AG10803 (cell line): Measurements from ENCODE around the gene ASNS.

Source experiments
- DNase-seq: peaks from one replicate; pipeline ENCODE4 v3.0.0; 2010; ENCODE audit warnings: low read depth
- H3K4me3 ChIP-seq: 2 replicates; pipeline ENCODE4 v1.5.1; 2011; ENCODE audit warnings: mild to moderate bottlenecking, low read length, control low read depth
- CTCF ChIP-seq: conservative IDR thresholded peaks from 2 replicates; pipeline ENCODE4 v1.5.1; 2011; ENCODE audit warnings: mild to moderate bottlenecking, low read length, control low read depth, inconsistent platforms

The ASNS gene

GRCh38 chr7:97835296-97836138, 36.7 kb downstream of the ASNS start:
- DNase-seq, result peak; percentile 65
- H3K4me3 ChIP-seq, result no peak overlapping the region
- TF ChIP-seq CTCF, result peak; percentile 72

GRCh38 chr7:97819161-97819560, 53.0 kb downstream of the ASNS start:
- TF ChIP-seq CTCF, result no peak
- DNase-seq, result no peak
- H3K4me3 ChIP-seq, result no peak overlapping the region

GRCh38 chr7:97818066-97818663, 54.0 kb downstream of the ASNS start:
- no peak for DNase-seq
- no peak overlapping the region for H3K4me3 ChIP-seq
- TF ChIP-seq CTCF, result no peak
